Embryonic facial prominence (tissue), 1 donor: ENCODE results near the gene SDK1.
A peak's percentile ranks its signal among the peaks of the same experiment; 100 is the strongest.

Source experiments
- DNase-seq: peaks from one replicate; pipeline ENCODE4 v3.0.0-alpha.2; 2016; ENCODE audit errors: extremely low spot score

Gene SDK1

GRCh38 chr7:3589752-3590151 is 288.7 kb downstream of the SDK1 start:
- DNase-seq, result no peak

GRCh38 chr7:3591219-3591618 is 290.2 kb downstream of the SDK1 start:
- DNase-seq, result no peak

DNA sequence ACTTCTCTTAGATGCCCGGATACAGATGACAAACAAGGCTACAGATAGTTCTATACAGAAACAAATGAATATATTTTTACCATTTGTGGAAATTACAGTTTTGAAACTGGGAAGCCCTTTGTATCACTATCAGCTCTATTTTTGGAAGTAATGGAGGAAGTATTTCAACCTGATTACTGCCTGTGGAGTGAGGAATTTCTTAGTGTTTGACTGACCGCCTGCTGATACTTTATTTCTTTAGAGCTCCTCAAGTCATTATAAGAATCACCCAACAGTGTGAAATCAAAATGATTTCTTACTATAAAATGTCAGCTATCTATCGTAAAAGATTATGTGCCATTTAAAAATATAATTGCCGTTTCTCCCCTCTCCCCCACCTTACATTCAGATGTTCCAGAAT is 290.9 kb downstream of the SDK1 start:
- no peak for DNase-seq

DNA sequence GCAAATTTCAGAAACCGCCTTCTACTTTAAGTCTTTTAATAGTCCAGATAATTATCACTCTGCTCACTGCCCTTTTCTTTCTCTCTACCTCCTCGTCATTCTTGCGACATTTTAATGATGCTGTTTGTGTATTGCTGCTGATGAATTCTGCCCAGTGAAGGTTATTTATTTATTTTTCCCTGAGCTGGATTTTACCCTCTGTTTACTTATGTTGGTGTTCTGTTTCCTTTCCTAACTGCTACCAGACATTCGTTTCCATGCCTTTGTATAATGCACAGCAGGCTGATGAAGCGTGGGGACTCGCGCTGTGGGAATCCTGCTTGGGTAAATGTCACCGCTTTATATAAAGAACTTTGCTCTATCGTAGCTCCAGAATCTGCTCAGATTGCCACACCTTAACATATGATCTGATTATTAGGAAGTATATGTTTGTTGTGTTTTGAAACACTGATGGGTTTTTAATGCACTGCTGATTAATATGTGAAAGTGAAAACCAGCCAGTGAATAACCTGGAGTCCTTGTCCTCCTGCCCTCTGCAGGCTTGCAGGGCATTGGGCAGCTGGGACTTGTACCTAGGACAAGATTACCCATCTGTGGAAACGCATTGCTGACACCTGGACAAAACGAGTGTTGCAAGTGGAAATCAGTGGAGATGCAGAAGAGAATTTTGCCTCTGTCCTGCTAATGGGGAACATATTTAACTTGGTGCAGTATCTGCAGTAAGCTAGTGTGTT is 291.5 kb downstream of the SDK1 start:
- DNase-seq, result peak; percentile 45

GRCh38 chr7:3594901-3595300 is 293.8 kb downstream of the SDK1 start:
- DNase-seq, result no peak

DNA sequence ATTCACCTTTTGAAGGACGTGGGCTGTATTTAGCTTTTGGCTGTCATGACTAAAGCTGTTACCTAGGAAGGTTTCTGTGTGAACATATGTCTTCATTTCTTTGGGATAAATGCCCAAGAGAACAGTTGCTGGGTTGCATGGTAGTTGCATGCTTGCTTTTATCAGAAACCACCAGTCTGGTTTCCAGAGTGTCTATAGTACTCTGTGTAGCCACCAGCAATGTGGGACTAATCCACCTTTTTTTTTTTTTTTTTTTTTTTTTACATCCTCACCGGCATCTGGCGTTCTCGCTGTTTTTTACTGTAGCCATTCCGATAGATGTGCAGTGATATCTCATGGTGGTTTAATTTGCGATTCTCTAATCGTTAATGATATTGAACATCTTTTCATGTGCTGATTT is 297.8 kb downstream of the SDK1 start:
- no peak for DNase-seq

DNA sequence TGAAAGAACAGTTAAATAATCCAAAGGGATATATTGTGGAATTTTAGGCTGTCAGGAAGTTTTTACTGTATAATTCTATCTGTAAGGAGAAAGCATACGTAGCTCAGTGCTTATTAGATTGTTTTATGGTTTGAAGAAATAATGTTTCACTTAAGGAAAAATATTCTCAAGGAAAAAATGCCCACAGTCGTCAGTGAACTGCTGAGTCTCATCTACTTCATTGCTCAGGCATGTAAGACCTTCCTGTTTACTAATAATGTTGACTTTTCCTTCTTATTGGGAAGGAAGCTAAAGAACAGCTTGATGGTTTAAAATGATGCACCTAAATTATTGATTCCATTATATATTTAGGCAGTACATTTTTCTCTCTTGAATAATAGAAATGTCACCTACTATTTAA is 304.2 kb downstream of the SDK1 start:
- no peak for DNase-seq

- no peak for DNase-seq
These were observed 305.4 kb downstream of the SDK1 start for GRCh38 chr7:3606436-3606835.

GRCh38 chr7:3607847-3608246 is 306.8 kb downstream of the SDK1 start:
- DNase-seq, result no peak

- DNase-seq, result no peak
These were observed 315.3 kb downstream of the SDK1 start for GRCh38 chr7:3616306-3616705.

DNA sequence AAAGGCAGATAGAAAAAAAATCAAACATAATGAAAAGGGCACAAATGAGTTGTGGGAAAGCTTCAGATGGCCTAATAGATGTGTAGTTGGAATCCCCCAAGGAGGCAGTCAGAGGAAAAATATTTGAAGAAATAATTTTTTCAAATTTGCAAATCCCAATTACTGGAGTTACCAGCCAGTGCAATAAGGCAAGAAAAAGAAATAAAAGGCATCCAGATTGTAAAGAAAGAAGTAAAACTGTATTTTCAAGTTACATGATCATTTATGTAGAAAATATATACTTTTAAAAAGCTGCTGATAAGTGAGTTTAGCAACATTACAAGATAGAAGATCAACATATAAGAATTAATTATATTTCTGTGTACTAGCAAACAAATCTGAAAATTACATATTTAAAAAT is 329.0 kb downstream of the SDK1 start:
- DNase-seq, result no peak

DNA sequence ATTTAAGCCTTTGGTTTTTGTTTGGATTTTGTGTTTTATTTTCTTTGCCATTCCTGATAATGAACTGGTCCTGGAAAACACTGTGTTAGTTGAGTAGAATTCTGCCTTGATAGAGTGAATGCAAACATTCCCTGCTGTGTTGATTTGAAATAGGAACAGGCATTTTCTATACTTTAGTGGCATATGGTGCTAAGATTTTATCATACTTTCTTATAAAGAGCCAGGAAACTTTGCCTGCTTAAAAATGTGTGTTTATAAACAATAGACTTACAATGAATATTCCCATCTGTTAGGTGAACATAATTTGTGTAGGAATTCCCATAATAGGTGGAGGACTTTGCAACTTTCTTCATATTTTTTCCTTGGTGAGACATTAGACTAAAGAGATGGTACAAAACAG is 333.3 kb downstream of the SDK1 start:
- no peak for DNase-seq

- no peak for DNase-seq
These were observed 335.2 kb downstream of the SDK1 start for GRCh38 chr7:3636131-3636860.

DNA sequence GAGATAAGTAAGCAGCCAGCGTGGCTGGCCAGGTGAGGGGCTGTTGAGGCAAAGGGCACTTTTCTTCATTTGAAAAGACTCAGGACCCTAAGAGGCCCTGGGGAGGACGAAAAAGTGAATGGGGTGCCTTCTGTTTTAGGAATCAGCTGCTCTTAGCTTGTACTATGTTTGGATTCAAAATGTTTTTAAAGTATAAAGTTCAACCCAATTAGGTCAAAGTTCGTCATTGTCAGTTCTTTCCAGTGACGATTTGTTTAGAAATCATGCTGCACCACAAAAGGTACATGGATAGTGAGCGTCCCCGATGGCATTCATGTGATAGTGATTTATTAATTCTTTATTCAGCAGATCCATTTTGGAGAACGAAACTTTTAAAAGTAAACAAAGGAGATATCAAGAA is 338.2 kb downstream of the SDK1 start:
- DNase-seq, result no peak

DNA sequence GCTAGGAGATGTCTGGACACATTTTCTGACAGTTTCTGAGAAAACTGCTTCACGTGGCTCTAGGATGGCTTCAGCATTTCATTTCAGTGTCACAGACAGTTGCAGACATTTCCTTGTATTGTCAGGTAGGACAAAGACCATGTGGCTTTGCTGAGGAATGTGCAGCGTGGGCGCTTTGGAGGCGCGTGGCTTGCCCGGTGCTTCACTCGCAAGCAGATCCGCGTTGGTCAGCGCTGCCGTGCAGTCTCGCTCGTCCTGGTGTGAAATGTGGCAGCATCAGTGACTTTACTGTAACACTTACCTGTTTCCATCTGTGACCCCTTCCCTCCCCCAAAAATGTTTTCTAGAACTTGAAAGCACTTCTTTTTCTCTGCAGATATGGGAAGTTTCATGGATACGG is 340.5 kb downstream of the SDK1 start:
- DNase-seq, result no peak

DNA sequence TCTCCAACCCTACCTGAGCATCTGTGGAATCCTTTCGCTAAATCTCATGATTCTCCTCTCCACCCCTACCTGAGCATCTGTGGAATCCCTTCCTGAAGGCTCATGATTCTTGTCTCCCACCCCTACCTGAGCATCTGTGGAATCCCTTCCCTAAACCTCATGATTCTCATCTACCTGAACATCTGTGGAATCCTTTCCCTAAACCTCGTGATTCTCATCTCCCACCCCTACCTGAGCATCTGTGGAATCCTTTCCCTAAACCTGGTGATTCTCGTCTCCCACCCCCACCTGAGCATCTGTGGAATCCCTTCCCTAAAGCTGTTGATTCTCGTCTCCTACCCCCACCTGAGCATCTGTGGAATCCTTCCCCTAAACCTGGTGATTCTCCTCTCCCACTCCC is 342.0 kb downstream of the SDK1 start:
- no peak for DNase-seq

GRCh38 chr7:3648276-3648675 is 347.2 kb downstream of the SDK1 start:
- no peak for DNase-seq

GRCh38 chr7:3649250-3649649 is 348.2 kb downstream of the SDK1 start:
- no peak for DNase-seq

DNA sequence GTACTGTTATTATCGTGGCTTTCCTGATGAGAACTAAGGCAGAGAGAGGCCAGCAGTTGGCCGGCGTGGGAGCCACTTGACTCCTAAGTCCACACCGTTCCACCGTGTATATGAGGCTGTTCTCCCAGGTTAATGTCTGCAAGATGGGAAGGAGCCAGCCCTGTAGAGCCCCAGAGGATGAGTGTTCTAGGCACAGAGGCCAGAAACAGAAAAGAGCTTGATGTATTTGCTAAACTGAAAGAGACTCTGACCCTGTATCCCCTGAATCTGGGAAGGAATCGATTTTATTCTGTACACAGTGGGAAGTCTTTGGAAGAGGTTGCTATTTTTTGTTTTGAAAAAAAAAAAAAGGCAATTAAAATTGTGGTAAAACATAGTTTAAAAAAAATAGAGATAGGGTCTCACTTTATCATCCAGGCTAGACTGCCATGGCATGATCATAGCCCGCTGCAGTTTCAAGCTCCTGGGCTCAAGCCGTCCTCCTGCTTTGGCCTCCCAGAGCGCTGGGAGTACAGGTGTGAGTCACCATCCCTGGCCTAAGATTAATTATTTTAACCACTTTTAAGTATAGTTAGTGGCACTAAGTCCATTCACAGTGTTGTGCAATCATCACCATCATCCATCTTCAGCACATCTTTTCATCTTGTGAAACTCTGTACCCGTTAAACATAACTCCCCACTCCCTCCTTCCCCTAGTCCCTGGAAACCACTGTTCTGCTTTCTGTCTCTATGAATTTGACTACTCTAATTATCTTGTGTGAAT is 348.8 kb downstream of the SDK1 start:
- no peak for DNase-seq

- DNase-seq, result no peak
These were observed 349.8 kb downstream of the SDK1 start for GRCh38 chr7:3650844-3651243.

GRCh38 chr7:3655635-3656034 is 354.6 kb downstream of the SDK1 start:
- DNase-seq, result no peak

DNA sequence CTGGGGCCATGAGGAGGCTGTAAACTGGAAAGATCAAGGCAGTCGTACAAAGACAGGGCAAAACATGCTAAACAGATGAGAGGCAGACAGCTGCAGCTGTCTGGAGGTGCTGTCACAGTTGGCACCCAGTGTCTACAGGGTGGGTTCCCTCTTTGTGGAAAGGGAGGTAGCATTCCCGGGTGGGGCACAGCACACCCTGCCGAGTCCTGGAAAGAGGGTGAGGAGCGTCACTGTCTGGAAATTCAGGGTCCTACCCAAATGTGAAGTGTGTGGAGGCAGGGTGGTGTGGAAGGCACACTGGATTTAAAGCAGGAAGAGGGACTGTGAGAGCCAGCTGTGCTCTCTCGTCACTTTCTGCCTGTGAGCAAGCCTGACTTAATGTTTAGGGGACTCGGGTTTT is 356.2 kb downstream of the SDK1 start:
- DNase-seq, result no peak

DNA sequence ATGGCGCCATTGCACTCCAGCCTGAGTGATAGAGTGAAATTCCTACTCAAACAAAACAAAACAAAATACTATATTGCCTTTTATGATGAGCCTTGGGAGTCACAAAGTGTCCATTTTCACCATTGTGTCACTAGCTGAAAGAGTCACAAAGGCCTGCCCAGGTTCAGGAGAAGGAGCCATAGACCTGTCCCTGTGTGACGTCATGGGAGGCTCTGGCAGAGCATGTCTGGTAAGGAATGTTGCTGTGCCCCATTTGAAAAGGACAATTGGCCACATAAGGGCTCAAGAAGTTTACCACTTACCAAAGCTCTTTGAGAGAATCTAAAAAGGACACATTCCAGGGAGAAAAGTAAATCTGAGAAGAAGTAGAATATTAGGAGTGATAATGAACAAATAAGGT is 367.7 kb downstream of the SDK1 start:
- DNase-seq, result no peak
